Gastrocnemius medialis (tissue), 4 donors: ENCODE data around the gene CLCN2. TPM values are rescaled to one million over a fixed set of nuclear protein-coding genes. Genes with fewer than 3 reads are reported as not detected.

Source experiments
- ATAC-seq, 2 donors: fragments of 150-250 bp; one replicate each; pipeline ENCODE4 v1.9.1; 2016
- DNase-seq, 2 donors: peaks; one replicate each; pipeline ENCODE4 v3.0.0-alpha.2; 2019
- H3K27ac ChIP-seq, 4 donors: fragments of 200-600 bp; sonication (generic); 1 replicate in 1 of 4; 2 replicates in 3 of 4; pipeline ENCODE4 v1.5.1; 2016 to 2018; ENCODE audit warnings: mild to moderate bottlenecking in 2 of 4, moderate library complexity in 1 of 4
- H3K27me3 ChIP-seq, 3 donors: fragments of 200-600 bp; sonication (generic) in 2 of 3; 1 replicate in 1 of 3; 2 replicates in 2 of 3; pipeline versions ENCODE4 v1.5.1 to v1.6.0; 2016 to 2019; ENCODE audit warnings: mild to moderate bottlenecking in 1 of 3, moderate library complexity in 1 of 3
- H3K36me3 ChIP-seq, 2 donors: fragments of 200-600 bp; sonication (generic) in 1 of 2; one replicate each; pipeline ENCODE4 v1.5.1; 2017 to 2018
- H3K4me1 ChIP-seq, 2 donors: fragments of 200-600 bp; sonication (generic) in 1 of 2; one replicate each; pipeline ENCODE4 v1.5.1; 2016 to 2017; ENCODE audit warnings: mild to moderate bottlenecking in 2 of 2
- H3K4me3 ChIP-seq, 4 donors: fragments of 200-600 bp; sonication (generic) in 3 of 4; 1 replicate in 1 of 4; 2 replicates in 3 of 4; pipeline ENCODE4 v1.5.1; 2016 to 2019; ENCODE audit warnings: mild to moderate bottlenecking in 2 of 4
- H3K9me3 ChIP-seq, 3 donors: fragments of 200-600 bp; sonication (generic) in 2 of 3; 1 replicate in 1 of 3; 2 replicates in 2 of 3; pipeline ENCODE4 v1.5.1; 2016 to 2019
- CTCF ChIP-seq, 5 experiments: fragments of 450-650 bp in 3 of 5; fragments of 200-600 bp in 2 of 5; sonication (generic) in 2 of 5; IDR thresholded peaks in 4 of 5; conservative IDR thresholded peaks in 1 of 5; 1 replicate in 4 of 5; 2 replicates in 1 of 5; pipeline ENCODE4 v1.5.1; 2016 to 2019; ENCODE audit warnings: antibody characterized with exemption in 5 of 5, mild to moderate bottlenecking in 3 of 5, moderate library complexity in 3 of 5
- POLR2A ChIP-seq, 2 donors: fragments of 450-650 bp; IDR thresholded peaks; one replicate each; pipeline ENCODE4 v1.6.1; 2017; ENCODE audit warnings: antibody characterized with exemption in 2 of 2, mild to moderate bottlenecking in 2 of 2, moderate library complexity in 2 of 2
- in situ Hi-C, 4 donors: fragments of 200-750 bp; cut with MboI; loops; one replicate each; pipeline versions ENCODE4 v1.15.0 to v1.8.0; 2017; ENCODE audit warnings: low sequenced_read_pairs in 4 of 4
- intact Hi-C: fragments of 100-400 bp; cut with DNase I; formaldehyde crosslinking; loops from one replicate; pipeline ENCODE4 v1.15.1; 2023; ENCODE audit warnings: low total_unique reads
- total RNA-seq, 4 donors: library from RNA; depleted of rRNA; stranded (reverse); fragments of >200 nt; gene quantifications; one replicate each; pipeline versions ENCODE4 v1.1.0 to v1.2.3, GENCODE V29; 2016

CLCN2 gene
- total RNA-seq, 4 donors from 2014 or later = 0.62 to 1.2 (median 0.92) TPM

- Histone ChIP-seq H3K4me1 (peaks cover 6 to 12% of the 10 kb centered on the region in 2 donors), H3K27me3 (peaks cover 4 to 15% (median 5%) of the 10 kb centered on the region in 3 donors), H3K27ac (no peak overlapping the region), H3K9me3 (no peaks in the 10 kb centered on the region), H3K4me3 (no peak overlapping the region), H3K36me3 (no peaks in the 10 kb centered on the region)
- intact Hi-C loops = no loop called here
- DNase-seq (no peak), ATAC-seq (no peak)
- TF ChIP-seq CTCF (IDR thresholded peaks at IDR 0.05 in 4 of 5, conservative IDR thresholded peaks at IDR 0.05 in 1 of 5) = no peak
- TF ChIP-seq POLR2A (IDR thresholded peaks at IDR 0.05) = no peak
- in situ Hi-C loops = no loop called here
Measured at GRCh38 chr3:184384856-184385422, 23.5 kb upstream of the CLCN2 start.

GRCh38 chr3:184384342-184384741 is 22.9 kb upstream of the CLCN2 start:
- Histone ChIP-seq H3K4me3 (no peak overlapping the region), H3K27me3 (peaks cover 4 to 15% (median 5%) of the 10 kb centered on the region in 3 donors), H3K36me3 (no peaks in the 10 kb centered on the region), H3K4me1 (peaks cover 6 to 12% of the 10 kb centered on the region in 2 donors), H3K9me3 (no peaks in the 10 kb centered on the region), H3K27ac (no peak overlapping the region)
- intact Hi-C loops = no loop called here
- DNase-seq (no peak), ATAC-seq (no peak)
- in situ Hi-C loops = no loop called here
- TF ChIP-seq POLR2A (IDR thresholded peaks at IDR 0.05) = no peak
- TF ChIP-seq CTCF (IDR thresholded peaks at IDR 0.05 in 4 of 5, conservative IDR thresholded peaks at IDR 0.05 in 1 of 5) = no peak

GRCh38 chr3:184383033-184383740 is 21.8 kb upstream of the CLCN2 start:
- no peak for DNase-seq
- no peaks in the 10 kb centered on the region for H3K9me3 ChIP-seq
- H3K27ac ChIP-seq = no peak overlapping the region
- in situ Hi-C loops = no loop called here
- intact Hi-C loops = no loop called here
- H3K4me3 ChIP-seq = no peak overlapping the region
- peaks cover 4 to 15% (median 5%) of the 10 kb centered on the region in 3 donors for H3K27me3 ChIP-seq
- TF ChIP-seq CTCF (IDR thresholded peaks at IDR 0.05 in 4 of 5, conservative IDR thresholded peaks at IDR 0.05 in 1 of 5) (no peak), POLR2A (IDR thresholded peaks at IDR 0.05) (no peak)
- ATAC-seq = no peak
- peaks cover 12 to 18% of the 10 kb centered on the region in 2 donors for H3K4me1 ChIP-seq
- no peaks in the 10 kb centered on the region for H3K36me3 ChIP-seq

GRCh38 chr3:184382326-184383032 is 21.1 kb upstream of the CLCN2 start:
- DNase-seq (no peak), ATAC-seq (no peak)
- Histone ChIP-seq H3K36me3 (no peaks in the 10 kb centered on the region), H3K4me1 (peaks cover 19 to 23% of the 10 kb centered on the region in 2 donors), H3K27ac (no peak overlapping the region), H3K27me3 (peaks cover 4 to 15% (median 5%) of the 10 kb centered on the region in 3 donors), H3K9me3 (no peaks in the 10 kb centered on the region), H3K4me3 (no peak overlapping the region)
- in situ Hi-C loops (no loop called here), intact Hi-C loops (no loop called here)
- TF ChIP-seq POLR2A (IDR thresholded peaks at IDR 0.05) = no peak
- TF ChIP-seq CTCF (IDR thresholded peaks at IDR 0.05 in 4 of 5, conservative IDR thresholded peaks at IDR 0.05 in 1 of 5) = no peak
